Midbrain (tissue), 1 donor: Measurements from ENCODE around the gene OR2F1.

Experiments used
- DNase-seq: peaks from one replicate; lab custom pipeline; 2025; lab: John Stamatoyannopoulos, UW

The OR2F1 gene

DNA sequence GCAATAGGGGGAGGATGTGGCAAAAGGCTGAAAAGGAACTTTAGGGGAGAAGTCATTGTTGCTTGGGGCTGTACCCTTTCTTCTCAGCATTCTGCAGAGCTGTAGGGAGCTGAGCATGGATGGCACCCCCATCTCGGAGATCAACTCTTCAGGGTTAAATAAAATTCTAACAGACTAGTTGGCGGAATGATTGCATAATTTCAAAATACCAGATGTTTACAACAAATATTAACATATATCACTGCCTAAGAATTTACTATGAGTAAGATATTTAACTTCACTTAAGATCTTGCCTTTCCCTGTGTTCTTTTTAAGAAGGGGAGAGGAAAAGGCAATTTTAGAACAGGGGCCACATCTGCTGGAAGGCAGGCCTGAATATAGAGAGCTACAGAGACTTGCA, 509 bp upstream of the OR2F1 start:
- DNase-seq: no peak

DNA sequence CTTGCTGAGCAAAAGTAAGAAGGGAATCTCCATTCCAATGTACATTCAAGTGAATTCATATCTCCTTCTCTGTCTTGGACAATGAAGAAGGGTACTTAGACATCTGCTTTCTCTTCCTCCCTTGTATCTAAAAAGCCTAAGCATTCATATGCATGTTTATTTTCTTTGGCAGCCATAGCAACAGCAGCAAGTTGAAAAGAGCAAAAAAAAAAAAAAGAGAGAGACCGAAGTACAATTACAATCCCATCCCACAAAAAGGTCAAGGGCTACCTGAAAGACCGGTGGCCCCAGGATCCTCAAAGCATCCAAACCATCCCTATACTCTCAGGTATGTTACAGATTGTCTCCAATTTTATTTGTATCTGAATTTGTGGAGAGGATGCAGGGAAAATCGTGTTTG, 4.1 kb downstream of the OR2F1 start:
- no peak for DNase-seq

DNA sequence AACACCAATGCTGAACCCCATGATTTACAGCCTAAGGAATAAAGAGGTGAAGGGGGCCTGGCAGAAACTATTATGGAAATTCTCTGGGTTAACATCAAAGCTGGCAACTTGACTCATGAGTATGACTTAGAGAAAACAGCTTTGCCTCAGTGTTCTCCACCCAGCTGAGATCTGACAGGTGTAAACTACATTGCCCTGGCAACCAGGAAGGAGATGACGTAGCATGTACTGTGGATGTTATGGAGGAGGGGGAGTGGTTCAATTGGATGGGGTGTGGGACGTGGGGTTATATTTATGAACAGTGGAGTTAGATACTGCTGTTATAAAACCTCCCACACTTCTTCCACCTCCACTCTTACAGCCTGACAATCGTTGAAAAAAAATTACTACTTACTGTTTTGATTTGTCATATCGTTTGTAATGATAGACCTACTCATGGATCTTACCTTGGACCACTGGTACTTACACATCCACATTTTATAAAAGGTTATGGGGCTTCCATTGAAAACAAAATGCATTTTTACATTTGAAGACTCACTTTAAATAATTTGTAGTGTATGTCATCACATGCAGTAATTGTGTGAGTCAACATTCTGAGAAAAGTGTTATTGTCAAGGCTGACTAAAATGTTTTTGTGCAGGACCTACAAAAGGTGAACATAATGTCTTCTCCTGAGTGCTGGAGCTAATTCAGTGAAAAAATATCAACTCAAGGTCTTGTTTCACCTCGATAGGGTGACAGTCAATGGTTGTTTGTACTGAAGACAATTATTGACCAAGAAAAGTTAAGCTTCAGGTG, 6.4 kb downstream of the OR2F1 start:
- DNase-seq: no peak

GRCh38 chr7:143965280-143965679, 10.6 kb downstream of the OR2F1 start:
- DNase-seq: no peak

DNA sequence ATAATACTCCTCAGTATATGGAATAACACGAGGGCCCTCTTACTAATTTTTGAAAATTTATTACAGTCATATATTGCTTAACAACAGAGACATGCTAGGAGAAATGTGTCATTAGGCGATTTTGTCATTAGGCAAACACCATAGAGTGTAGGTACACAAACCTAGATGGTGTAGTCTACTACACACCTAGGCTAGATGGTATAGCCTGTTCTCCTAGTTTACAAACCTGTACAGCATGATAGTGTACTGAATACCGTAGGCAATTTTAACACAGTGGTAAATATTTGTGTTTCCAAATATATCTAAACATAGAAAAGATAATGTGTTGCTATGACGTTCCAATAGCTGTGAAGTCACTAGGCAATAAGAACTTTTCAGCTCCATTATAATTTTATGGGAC, 12.8 kb downstream of the OR2F1 start:
- DNase-seq: no peak

DNA sequence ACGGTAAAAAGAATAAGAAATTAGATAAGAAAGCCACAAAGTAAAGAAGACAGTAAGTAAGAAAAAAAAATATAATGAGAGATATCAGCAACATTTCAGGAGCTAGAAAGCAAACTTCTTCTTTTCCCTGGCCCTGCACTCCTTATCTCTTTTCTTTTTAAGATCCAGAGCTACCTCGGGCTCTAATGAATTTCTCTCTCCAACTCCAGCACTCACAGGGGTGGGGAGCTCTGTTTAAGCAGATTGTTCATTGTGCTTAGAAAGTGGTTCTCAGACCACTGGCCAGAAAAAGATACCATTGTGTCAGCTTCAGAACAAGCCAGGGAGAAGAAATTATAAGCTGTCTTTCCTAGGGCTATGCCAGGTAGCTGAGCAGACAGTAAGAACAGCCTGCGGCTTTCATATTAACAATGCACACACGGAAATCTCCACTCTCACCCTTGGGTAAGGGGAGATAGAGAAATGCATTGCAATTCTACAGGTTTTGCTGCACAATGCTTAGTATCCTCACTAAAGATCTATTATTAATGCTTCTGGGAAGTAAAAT, 19.3 kb downstream of the OR2F1 start:
- no peak for DNase-seq

DNA sequence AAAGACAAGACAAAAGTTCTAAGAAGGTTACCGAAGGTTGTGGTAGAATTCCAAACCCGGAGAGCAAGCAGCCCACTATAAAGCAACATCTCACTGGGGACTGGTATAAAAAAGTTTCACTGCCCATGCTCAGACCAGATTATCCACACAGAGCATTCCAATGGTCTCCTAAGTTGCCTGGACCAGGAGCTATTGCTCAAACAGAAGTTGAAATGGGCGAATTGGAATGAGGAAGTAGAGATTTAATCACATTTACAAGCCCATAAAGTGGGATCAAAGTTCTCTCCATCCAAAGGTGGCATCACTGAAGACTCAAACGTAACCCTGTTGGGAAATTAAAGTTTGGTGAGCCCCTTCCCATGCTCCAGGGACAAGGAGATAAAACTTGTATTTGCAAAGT, 19.8 kb downstream of the OR2F1 start:
- no peak for DNase-seq

DNA sequence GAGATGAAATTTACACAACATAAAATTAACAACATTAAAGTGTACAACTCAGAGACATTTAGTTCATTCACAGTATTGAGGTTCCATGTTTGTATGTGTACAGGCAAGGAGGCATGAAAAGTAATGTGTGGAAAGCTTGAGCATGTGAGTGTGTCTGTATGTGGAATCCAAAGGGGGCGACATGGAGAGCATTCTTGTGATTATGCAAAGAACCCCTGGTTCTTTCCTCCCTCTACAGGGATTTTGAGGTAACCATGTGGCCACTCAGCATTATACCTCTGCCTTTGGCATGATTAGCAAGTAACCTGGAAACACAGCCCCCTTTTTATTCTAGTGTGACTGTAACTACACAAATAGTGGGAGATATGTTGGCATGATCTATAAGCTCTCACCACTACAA, 21.0 kb downstream of the OR2F1 start:
- DNase-seq: no peak

DNA sequence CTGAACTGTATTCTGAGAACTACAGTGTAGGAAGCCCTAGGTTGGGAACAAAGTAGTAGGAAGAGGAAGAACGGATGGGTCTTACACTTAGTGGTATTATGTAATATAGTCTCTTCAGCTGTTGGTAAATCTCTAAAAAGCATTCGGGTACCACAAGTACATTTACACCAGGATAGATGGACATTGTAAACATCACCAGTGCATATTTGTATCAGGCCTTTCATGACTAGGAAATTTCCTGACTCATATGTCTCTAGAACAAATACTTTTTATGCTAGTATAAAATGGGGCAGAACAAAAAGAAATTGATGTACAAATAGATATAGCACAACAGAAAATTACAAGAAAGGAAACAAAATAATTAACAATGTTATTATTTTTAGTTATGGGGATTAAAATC, 23.9 kb downstream of the OR2F1 start:
- DNase-seq: no peak

- DNase-seq: no peak
Observed at GRCh38 chr7:143979359-143979758, 24.7 kb downstream of the OR2F1 start.

- DNase-seq: no peak
Observed at GRCh38 chr7:143979998-143980397, 25.4 kb downstream of the OR2F1 start.

DNA sequence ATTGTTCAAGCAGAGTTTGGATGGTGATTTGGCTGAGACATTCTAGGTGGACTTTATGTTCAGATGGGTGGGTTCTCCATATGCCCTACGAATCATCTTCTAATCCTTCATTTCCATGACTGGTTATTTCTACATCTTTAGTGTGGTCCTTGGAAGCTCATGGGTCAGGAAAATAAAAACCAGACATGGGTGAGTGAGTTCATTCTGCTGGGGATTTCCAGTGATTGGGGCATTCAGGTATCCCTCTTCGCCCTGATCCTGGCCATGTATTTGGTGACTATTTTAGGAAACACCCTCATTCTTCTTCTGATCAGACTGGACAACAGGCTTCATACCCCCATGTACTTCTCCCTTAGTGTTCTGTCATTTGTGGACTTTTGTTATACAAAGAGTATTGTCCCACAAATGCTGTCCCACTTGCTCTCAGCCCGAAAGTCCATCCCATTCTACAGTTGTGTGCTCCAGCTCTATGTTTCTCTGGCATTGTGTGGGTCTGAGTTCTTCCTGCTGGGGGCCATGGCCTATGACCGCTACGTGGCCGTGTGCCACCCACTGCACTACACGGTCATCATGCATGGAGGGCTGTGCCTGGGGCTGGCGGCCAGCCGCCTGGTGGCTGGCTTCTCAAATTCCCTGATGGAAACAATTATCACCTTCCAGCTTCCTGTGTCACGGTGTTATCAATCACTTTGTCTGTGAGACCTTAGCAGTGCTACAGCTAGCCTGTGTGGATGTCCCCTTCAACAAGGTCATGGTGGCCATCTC, 26.3 kb downstream of the OR2F1 start:
- no peak for DNase-seq

DNA sequence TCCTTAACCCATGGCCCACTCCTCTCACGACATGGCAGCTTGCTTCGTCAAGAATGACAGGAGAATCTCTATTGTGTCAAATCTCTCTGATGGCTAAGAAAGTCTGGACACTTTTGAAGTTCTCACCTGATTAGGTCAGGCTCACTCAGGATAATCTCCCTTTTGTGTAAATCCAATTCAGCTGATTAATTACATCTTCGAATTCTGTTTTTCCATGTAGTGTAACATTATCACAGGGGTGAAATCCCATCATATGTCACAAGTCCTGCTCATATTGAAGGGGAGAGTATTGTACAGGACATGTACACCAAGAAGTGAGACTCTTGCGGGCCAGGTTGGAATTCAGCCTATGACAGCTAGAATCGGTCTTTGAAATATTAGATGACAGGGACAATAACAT, 29.3 kb downstream of the OR2F1 start:
- no peak for DNase-seq

DNA sequence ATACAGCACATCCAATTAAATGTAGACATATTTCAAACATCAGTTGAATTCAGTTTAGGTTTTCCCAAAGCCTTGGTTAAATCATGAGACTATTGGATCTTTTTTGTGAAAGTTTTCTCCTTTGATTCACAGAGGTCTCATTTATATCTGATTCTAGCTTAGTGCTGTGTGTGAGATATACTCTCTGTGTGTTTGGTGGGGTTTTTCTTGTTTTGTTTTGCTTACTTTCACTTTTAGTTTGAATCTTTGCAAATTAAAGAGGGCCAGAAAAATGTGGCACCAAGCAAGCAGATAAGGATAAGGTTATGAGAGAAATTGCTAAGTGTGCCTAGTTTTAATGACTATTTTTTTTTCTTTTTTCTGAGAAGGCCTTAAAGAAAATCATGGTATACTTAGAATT, 32.9 kb downstream of the OR2F1 start:
- DNase-seq: no peak

DNA sequence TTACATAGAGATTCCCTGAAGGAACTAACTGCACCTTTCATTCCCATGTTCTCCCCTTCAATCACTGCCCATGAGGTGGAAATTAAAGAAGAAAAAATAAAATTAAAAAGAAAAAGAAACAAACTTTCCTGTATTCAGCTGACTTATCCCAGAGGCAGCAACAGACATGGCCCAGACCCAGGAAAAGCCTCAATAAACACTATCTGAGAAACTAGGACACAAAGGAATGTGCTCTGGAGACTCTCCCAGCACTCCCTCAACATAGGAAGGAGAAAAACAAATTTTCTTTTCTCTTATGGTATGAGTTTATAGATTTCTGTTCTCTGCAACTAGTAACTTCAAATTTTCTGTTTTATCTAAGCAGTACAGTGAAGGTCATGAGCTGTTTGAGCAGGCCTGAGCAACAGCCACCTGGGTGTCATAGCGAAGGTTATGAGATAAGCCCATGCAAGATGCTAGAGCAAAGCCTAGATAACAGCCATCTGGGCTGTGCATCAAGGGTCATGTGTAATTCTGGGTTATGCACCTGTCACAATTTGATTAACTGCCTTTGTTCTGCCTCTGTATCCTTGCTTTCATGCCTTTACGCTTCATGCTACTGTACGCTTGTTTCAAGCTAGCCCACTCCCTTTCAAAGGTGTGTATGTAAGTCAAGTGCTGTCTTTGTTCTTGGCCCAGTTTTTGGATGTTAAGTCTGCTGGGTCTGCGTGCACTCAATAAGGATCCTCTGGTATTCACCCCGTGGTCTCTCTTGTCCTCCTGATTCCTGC, 34.5 kb downstream of the OR2F1 start:
- no peak for DNase-seq

- DNase-seq: no peak
Observed at GRCh38 chr7:143992670-143993069, 38.0 kb downstream of the OR2F1 start.

DNA sequence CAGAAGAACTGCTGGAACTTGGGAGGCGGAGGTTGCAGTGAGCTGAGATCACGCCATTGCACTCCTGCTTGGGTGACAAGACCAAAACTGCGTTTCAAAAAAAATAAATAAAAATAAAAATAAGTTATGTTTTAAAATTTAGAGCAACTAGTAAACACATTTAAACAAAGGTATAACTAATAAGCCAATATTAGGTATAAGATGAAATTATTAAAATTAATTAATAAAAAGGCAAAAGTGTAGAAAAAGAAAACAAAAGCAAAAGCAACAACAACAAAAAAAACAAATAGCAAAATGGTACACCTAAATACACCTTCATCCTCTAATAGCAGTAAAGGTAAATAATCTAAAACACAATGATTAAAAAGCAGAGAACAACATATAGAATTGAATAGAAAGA, 39.3 kb downstream of the OR2F1 start:
- DNase-seq: no peak

DNA sequence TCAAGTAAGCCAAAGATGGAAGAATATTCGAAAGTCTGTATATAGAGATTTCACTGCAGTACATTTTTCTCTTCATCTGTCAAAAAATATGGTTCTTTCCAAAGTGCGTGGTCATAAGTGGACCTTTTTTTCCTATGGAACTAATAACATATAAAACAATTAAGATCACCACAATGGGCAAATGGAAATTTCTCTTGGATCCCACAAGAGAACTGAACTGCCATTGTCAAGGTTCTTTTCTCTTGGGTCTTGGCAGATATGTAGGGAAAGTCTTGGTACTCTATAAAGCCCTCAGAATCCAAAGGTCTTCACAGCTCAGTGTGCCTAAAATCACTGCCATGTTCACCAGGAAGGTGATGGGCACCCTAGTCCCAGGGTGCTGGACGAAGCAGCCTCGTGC, 45.4 kb downstream of the OR2F1 start, which contains the start of gene OR6B1:
Gene OR6B1, plus strand, starts transcription at position 301 of the 400 bp plus-strand sequence. CDS start 3,677 bp downstream, outside the sequence.
- DNase-seq: no peak

DNA sequence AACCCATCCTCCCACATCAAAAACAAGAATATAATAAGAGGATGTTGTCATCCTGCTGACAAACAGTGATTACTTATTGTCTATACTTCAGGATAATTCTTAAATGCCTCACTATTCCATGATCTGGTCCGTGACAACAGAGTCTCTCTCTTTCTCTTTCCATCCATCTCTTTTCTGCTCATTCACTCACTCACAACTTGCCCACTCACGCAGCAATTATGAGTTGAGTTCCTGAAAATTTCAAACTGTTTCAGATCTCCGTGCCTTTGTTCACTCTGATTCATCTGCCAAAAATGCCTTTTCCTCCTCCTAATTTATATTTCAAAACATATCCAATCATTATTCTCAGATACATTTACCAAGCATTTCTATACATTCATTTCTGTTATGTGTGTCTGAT, 46.9 kb downstream of the OR2F1 start:
- no peak for DNase-seq

DNA sequence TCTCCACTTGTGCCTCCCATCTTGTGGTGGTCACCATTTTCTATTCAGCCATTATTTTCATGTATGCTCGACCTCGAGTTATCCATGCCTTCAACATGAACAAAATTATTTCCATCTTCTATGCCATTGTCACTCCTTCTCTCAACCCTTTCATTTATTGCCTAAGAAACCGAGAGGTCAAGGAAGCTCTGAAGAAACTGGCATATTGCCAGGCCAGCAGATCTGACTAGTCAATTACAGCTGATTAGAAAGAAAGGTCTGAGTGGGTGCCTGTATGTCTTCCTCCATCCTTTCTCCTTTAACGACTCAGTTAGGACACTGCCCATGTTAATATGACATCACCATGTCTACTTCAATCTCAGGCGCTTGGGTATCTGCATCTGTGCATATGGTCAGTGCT, 50.1 kb downstream of the OR2F1 start:
- no peak for DNase-seq

DNA sequence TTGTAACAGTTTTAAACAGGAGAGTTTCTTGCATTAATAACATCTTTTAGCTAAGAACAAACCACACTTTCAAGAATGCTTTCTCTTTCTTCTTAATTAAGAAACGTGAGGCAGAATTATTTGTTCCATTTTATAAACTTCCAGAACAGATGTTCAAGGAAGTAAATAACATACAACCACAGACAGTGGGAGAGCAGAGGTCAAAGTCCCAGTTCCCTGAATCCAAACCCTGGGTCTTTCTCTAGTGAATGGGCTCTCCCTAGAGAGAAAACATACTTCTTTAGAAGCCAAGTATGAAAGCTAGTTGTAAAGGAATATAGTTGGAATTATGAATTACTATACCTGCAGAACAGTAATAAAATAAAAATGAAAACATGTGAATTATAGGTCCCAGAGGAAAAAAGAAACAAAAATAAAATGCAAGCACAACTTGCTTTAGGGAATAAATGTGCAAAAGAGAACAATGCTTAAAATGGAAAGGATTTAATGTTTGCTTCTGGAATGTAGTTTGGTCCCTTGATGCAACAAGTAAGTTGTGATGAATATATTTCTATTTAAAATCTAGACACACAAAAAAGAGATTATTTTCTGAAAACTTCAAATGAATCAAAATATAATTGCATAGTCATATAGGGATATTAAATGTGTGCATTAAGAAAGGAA, 51.5 kb downstream of the OR2F1 start:
- DNase-seq: no peak

DNA sequence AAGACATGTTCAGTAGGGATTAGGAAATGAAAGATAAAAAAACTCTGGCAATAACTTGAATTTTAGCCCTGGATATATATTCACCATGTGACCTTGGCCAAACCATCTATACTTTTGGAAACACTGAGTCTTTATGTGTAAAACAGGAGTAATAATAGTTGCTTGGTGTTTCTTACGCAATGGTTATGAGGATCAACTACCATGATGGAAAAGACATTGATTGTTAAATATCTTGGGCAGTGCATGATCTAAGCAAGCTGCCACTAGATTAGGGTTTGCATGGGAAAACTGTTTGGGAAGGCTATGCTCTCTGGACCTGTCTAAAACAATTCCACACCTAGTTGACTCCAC, 52.0 kb downstream of the OR2F1 start:
- no peak for DNase-seq
